Adrenal gland (tissue), 5 donors: Measurements from ENCODE around the gene GPR146.

Experiments used
- POLR2A ChIP-seq, 2 donors: fragments of 450-650 bp; IDR thresholded peaks; one replicate each; pipeline ENCODE4 v1.6.1; 2017; ENCODE audit warnings: antibody characterized with exemption in 2 of 2, mild to moderate bottlenecking in 2 of 2, moderate library complexity in 1 of 2
- TF ChIP-seq, protein P1 (sequence below), 6 experiments: fragments of 450-650 bp in 4 of 6; fragments of 200-600 bp in 2 of 6; sonication (generic) in 1 of 6; IDR thresholded peaks; 1 replicate in 5 of 6; 2 replicates in 1 of 6; pipeline versions ENCODE4 v1.5.1 to v1.8.0; 2016 to 2021; ENCODE audit warnings: antibody characterized with exemption in 6 of 6, mild to moderate bottlenecking in 2 of 6, moderate library complexity in 1 of 6
- donor health status: DM: no; HTN: no; CAD: no.

GRCh38 chr7:1053816-1054370 lies 9.5 kb downstream of the GPR146 start:
- TF ChIP-seq, protein P1, sequence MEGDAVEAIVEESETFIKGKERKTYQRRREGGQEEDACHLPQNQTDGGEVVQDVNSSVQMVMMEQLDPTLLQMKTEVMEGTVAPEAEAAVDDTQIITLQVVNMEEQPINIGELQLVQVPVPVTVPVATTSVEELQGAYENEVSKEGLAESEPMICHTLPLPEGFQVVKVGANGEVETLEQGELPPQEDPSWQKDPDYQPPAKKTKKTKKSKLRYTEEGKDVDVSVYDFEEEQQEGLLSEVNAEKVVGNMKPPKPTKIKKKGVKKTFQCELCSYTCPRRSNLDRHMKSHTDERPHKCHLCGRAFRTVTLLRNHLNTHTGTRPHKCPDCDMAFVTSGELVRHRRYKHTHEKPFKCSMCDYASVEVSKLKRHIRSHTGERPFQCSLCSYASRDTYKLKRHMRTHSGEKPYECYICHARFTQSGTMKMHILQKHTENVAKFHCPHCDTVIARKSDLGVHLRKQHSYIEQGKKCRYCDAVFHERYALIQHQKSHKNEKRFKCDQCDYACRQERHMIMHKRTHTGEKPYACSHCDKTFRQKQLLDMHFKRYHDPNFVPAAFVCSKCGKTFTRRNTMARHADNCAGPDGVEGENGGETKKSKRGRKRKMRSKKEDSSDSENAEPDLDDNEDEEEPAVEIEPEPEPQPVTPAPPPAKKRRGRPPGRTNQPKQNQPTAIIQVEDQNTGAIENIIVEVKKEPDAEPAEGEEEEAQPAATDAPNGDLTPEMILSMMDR (IDR thresholded peaks at IDR 0.05): no peak
- no peak for TF ChIP-seq POLR2A (IDR thresholded peaks at IDR 0.05)
